Endothelial cell of umbilical vein (primary cell): ENCODE results near the gene RAD1. TPM values are rescaled to one million over a fixed set of nuclear protein-coding genes. Genes with fewer than 3 reads are reported as not detected.

Source experiments
- BruUV-seq: library from RNA; stranded (reverse); fragments of 400-500 nt; replicated peaks from 2 replicates; lab custom pipeline; 2021; lab: Mats Ljungman, UMichigan
- CTCF ChIA-PET: fragments of 300-600, 350-600 bp; sonication (Branson Sonifier 250); formaldehyde crosslinking; loops from one replicate; lab custom pipeline; 2021; ENCODE audit warnings: antibody characterized with exemption, inconsistent platforms; lab: Charles Lee
- POLR2A ChIA-PET: fragments of 300-600, 350-600 bp; sonication (Branson Sonifier 250); formaldehyde crosslinking; loops from one replicate; lab custom pipeline; 2021; ENCODE audit warnings: antibody characterized with exemption, inconsistent platforms; lab: Charles Lee
- DNase-seq: peaks from one replicate; pipeline ENCODE4 v3.0.0-alpha.2; 2011; ENCODE audit warnings: low read depth, low spot score
- FAIRE-seq: peaks from 2 replicates; lab custom pipeline; 2011; peaks lifted over from hg19 to GRCh38; lab: Jason Lieb, UNC
- H2AFZ ChIP-seq: 2 replicates; pipeline ENCODE4 v1.6.0; 2012; ENCODE audit warnings: low read depth, low read length, control low read depth, inconsistent platforms
- H3K27ac ChIP-seq: 2 replicates; pipeline ENCODE4 v1.5.1; 2011; ENCODE audit warnings: low read depth, mild to moderate bottlenecking, control low read depth, low read length, moderate library complexity; ENCODE audit not compliant: insufficient read depth
- H3K27me3 ChIP-seq, 2 experiments: 2 replicates each; pipeline versions ENCODE4 v1.6.0 to v1.6.1; 2011; ENCODE audit warnings: low read length in 2 of 2, mixed read lengths in 1 of 2; ENCODE audit not compliant: control insufficient read depth in 2 of 2, insufficient read depth in 2 of 2
- H3K36me3 ChIP-seq, 2 experiments: 2 replicates in 1 of 2; 3 replicates in 1 of 2; pipeline ENCODE4 v1.5.1; 2011; ENCODE audit warnings: low read length in 2 of 2, mild to moderate bottlenecking in 1 of 2, moderate library complexity in 1 of 2; ENCODE audit not compliant: control insufficient read depth in 2 of 2, insufficient read depth in 2 of 2; ENCODE audit errors: extremely low read depth in 1 of 2
- H3K4me1 ChIP-seq: 3 replicates; pipeline ENCODE4 v1.5.1; 2011; ENCODE audit warnings: mild to moderate bottlenecking, low read length; ENCODE audit not compliant: control insufficient read depth, insufficient read depth; ENCODE audit errors: extremely low read depth
- H3K4me2 ChIP-seq: 2 replicates; pipeline ENCODE4 v1.6.1; 2011; ENCODE audit warnings: low read length, control low read depth, mixed read lengths; ENCODE audit not compliant: insufficient read depth
- H3K4me3 ChIP-seq, 3 experiments: fragments of 200-600 bp in 1 of 3; sonication (generic), shearing (Covaris generic) in 1 of 3; replicated peaks in 1 of 3; 2 replicates each; pipeline ENCODE4 v1.5.1; 2011 to 2016; ENCODE audit warnings: control low read depth in 3 of 3, low read length in 3 of 3, mild to moderate bottlenecking in 2 of 3, inconsistent platforms in 1 of 3, low read depth in 1 of 3, moderate library complexity in 1 of 3; ENCODE audit not compliant: insufficient read depth in 1 of 3
- H3K79me2 ChIP-seq: 2 replicates; pipeline ENCODE4 v1.6.0; 2012; ENCODE audit warnings: low read length, inconsistent platforms; ENCODE audit not compliant: control insufficient read depth, insufficient read depth
- H3K9ac ChIP-seq: replicated peaks from 2 replicates; pipeline ENCODE3; 2011; ENCODE audit warnings: low read length, control low read depth; ENCODE audit not compliant: insufficient read depth; ENCODE audit errors: extremely low read depth
- H3K9me1 ChIP-seq: replicated peaks from 3 replicates; pipeline ENCODE4 v1.6.0; 2011; ENCODE audit warnings: mild to moderate bottlenecking, low read length; ENCODE audit not compliant: control insufficient read depth, insufficient read depth; ENCODE audit errors: extremely low read depth
- H3K9me3 ChIP-seq: replicated peaks from 2 replicates; pipeline ENCODE4 v1.5.1; 2012; ENCODE audit warnings: low read length, inconsistent platforms; ENCODE audit not compliant: control insufficient read depth, insufficient read depth
- H4K20me1 ChIP-seq: replicated peaks from 2 replicates; pipeline ENCODE3; 2011; ENCODE audit warnings: mild to moderate bottlenecking, low read length; ENCODE audit not compliant: control insufficient read depth, insufficient read depth; ENCODE audit errors: extremely low read depth
- EZH2 ChIP-seq: IDR thresholded peaks from 2 replicates; pipeline ENCODE4 v1.6.1; 2012; ENCODE audit warnings: borderline replicate concordance, low read depth, mild to moderate bottlenecking, moderate library complexity, low read length, inconsistent platforms; ENCODE audit not compliant: severe bottlenecking
- FOS ChIP-seq: IDR thresholded peaks from 2 replicates; pipeline ENCODE4 v1.6.1; 2011; ENCODE audit warnings: mild to moderate bottlenecking, low read length, moderate library complexity, borderline replicate concordance; ENCODE audit not compliant: insufficient read depth
- GATA2 ChIP-seq: IDR thresholded peaks from 2 replicates; pipeline ENCODE4 v1.7.0; 2011; ENCODE audit warnings: low read depth, mild to moderate bottlenecking, moderate library complexity, mixed read lengths, low read length; ENCODE audit not compliant: insufficient read length, insufficient read depth
- JUN ChIP-seq: IDR thresholded peaks from 2 replicates; pipeline ENCODE4 v1.6.1; 2011; ENCODE audit warnings: borderline replicate concordance, low read depth; ENCODE audit not compliant: insufficient read length, insufficient read depth
- MAX ChIP-seq: IDR thresholded peaks from 2 replicates; pipeline ENCODE4 v1.6.1; 2011; ENCODE audit not compliant: insufficient read depth, insufficient read length
- POLR2A ChIP-seq: IDR thresholded peaks from 2 replicates; pipeline ENCODE4 v1.6.1; 2012; ENCODE audit warnings: low read depth, mild to moderate bottlenecking, control low read depth, low read length
- dilution Hi-C: fragments of 300-500 bp; cut with MboI; formaldehyde crosslinking; loops from one replicate; pipeline ENCODE4 v1.15.0; 2019; ENCODE audit warnings: low sequenced_read_pairs; ENCODE audit not compliant: extremely low pct_ligation_motif_present
- intact Hi-C: fragments of 100-400 bp; cut with micrococcal nuclease; formaldehyde crosslinking; loops from one replicate; pipeline ENCODE4 v1.10.0; 2022
- polyA plus RNA-seq, 4 experiments: library from polyadenylated mRNA; depleted of rRNA in 3 of 4; stranded (reverse) in 3 of 4; unstranded in 1 of 4; fragments of >200 nt; gene quantifications; 2 replicates each; pipeline versions ENCODE4 v1.2.1 to v1.2.3, GENCODE V29; 2011 to 2012; ENCODE audit warnings: missing spikeins in 1 of 4
- total RNA-seq: library from RNA; stranded (reverse); gene quantifications from 2 replicates; pipeline ENCODE4 v1.2.3, GENCODE V29; 2021

RAD1 gene
- total and polyA plus RNA-seq, 2 donors (not counting 3 experiments of a cell fraction or from before 2014, with no cell fraction given), result 10.7 to 22.2 TPM

DNA sequence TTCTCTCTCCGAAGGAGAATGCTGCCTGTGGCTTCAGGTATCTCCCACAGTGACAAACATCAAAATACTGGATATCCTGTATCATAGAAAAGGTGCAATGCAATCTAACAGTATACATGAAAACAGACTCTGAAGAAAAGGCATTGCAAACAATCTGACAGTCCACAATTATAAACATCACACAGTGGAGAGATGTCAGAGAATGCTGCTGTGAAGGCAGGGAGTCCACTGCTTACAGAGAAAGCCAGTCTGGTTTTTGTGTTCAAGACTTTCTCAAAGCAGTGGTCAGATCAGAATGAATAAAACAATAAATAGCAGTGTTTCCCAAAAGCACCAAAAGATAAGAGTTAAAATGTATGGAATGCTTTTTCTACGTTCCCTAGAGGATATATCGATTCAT is 47.6 kb downstream of the RAD1 start:
- Histone ChIP-seq H3K4me3 (no peak overlapping the region), H4K20me1 (no peaks in the 10 kb centered on the region), H3K4me1 (peaks cover 19% of the 10 kb centered on the region), H3K9ac (no peak overlapping the region), H3K9me3 (no peaks in the 10 kb centered on the region), H3K9me1 (no peaks in the 10 kb centered on the region), H3K27ac (no peak overlapping the region), H3K79me2 (no peaks in the 10 kb centered on the region), H3K4me2 (no peak overlapping the region), H3K36me3 (no peaks in the 10 kb centered on the region), H2AFZ (no peak overlapping the region), H3K27me3 (no peaks in the 10 kb centered on the region)
- DNase-seq, result no peak
- TF ChIP-seq GATA2 (no peak), EZH2 (no peak), FOS (no peak)
- intact Hi-C loops, result no loop called here
- no peak for FAIRE-seq
- ChIA-PET POLR2A (no interaction called here), CTCF (interaction anchor here (0.8 kb wide), 1 partner anchor 36 kb away, joined by 3 read pairs; no protein-coding TSS in a partner anchor)
- dilution Hi-C loops, result no loop called here
- no TSS peak for BruUV-seq

DNA sequence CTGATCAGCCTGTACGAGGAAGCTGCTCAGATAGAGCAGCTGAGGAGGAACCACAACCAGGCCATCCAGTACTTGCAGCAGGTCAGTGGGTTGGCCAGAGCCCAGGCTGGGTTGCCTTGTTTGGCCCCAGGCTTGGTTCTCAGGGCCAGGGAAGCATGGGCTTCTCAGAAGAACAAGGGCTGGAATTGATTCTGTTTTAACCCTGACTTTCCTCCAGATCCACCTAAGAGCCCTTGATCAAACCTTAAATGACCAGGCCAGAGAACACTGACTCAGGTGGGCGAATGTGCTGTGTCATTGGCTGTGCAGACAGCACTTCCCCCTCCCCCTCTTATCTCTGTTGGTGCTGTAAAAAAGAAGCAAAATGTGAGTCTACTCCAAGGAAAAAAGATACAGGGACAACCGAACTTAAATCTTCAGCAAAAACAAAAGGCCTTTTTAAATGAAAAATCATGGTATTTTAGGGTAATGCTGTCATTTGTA is 48.3 kb downstream of the RAD1 start:
- intact Hi-C loops, result no loop called here
- CTCF ChIA-PET, result no interaction called here
- TF ChIP-seq EZH2 (no peak), POLR2A (no peak), MAX (no peak), JUN (no peak)
- no TSS peak for BruUV-seq
- peaks cover 22% of the 10 kb centered on the region for H3K4me1 ChIP-seq
- no peak overlapping the region for H3K4me3 ChIP-seq
- no peaks in the 10 kb centered on the region for H3K79me2 ChIP-seq
- no peaks in the 10 kb centered on the region for H3K9me3 ChIP-seq
- DNase-seq (no peak), FAIRE-seq (no peak)
- dilution Hi-C loops, result no loop called here
- H3K36me3 ChIP-seq, result no peaks in the 10 kb centered on the region
- POLR2A ChIA-PET, result no interaction called here
- no peak overlapping the region for H3K27ac ChIP-seq
- H4K20me1 ChIP-seq, result no peaks in the 10 kb centered on the region
- no peaks in the 10 kb centered on the region for H3K9me1 ChIP-seq
- no peak overlapping the region for H2AFZ ChIP-seq
- H3K27me3 ChIP-seq, result no peaks in the 10 kb centered on the region
- no peak overlapping the region for H3K4me2 ChIP-seq
- no peak overlapping the region for H3K9ac ChIP-seq
